DLD1 (cell line): ENCODE data around the gene SF3B4.

Source experiments
- in situ Hi-C: cut with HindIII; loops from 2 replicates; pipeline ENCODE4 v1.10.0; 2017; ENCODE audit warnings: low sequenced_read_pairs

SF3B4 gene

GRCh38 chr1:149934356-149934755, 6.8 kb upstream of the SF3B4 start:
- in situ Hi-C loops, result no loop called here

- in situ Hi-C loops, result no loop called here
Measured at GRCh38 chr1:149933208-149933607, 5.6 kb upstream of the SF3B4 start.

GRCh38 chr1:149932474-149932873, 4.9 kb upstream of the SF3B4 start:
- in situ Hi-C loops, result no loop called here

- in situ Hi-C loops, result no loop called here
Measured at GRCh38 chr1:149931212-149931790, 3.7 kb upstream of the SF3B4 start.

GRCh38 chr1:149929856-149930255, 2.3 kb upstream of the SF3B4 start:
- in situ Hi-C loops, result no loop called here

GRCh38 chr1:149928401-149928724, 760 bp upstream of the SF3B4 start:
- in situ Hi-C loops, result no loop called here

- in situ Hi-C loops, result no loop called here
Measured at GRCh38 chr1:149927056-149927562, 494 bp downstream of the SF3B4 start.

- in situ Hi-C loops, result no loop called here
Measured at GRCh38 chr1:149926296-149926695, 1.3 kb downstream of the SF3B4 start.

- in situ Hi-C loops, result no loop called here
Measured at GRCh38 chr1:149925751-149926150, 1.9 kb downstream of the SF3B4 start.

- in situ Hi-C loops, result no loop called here
Measured at GRCh38 chr1:149925345-149925744, 2.3 kb downstream of the SF3B4 start.

- in situ Hi-C loops, result no loop called here
Measured at GRCh38 chr1:149923626-149924025, 4.0 kb downstream of the SF3B4 start.

- in situ Hi-C loops, result no loop called here
Measured at GRCh38 chr1:149917571-149918144, 9.9 kb downstream of the SF3B4 start, which contains the start of gene SV2A. Gene SV2A, minus strand, starts transcription at chr1:149917844. Its CDS starts 4,004 bp downstream, at chr1:149913840.

- in situ Hi-C loops, result no loop called here
Measured at GRCh38 chr1:149916898-149917252, 10.7 kb downstream of the SF3B4 start.

GRCh38 chr1:149916193-149916897, 11.3 kb downstream of the SF3B4 start:
- in situ Hi-C loops, result no loop called here

GRCh38 chr1:149915429-149916192, 12.0 kb downstream of the SF3B4 start:
- in situ Hi-C loops, result no loop called here

- in situ Hi-C loops, result no loop called here
Measured at GRCh38 chr1:149914545-149914944, 13.1 kb downstream of the SF3B4 start.

GRCh38 chr1:149906570-149907075, 21.0 kb downstream of the SF3B4 start:
- in situ Hi-C loops, result no loop called here

- in situ Hi-C loops, result no loop called here
Measured at GRCh38 chr1:149903836-149904491, 23.6 kb downstream of the SF3B4 start.

GRCh38 chr1:149899460-149900284, 27.9 kb downstream of the SF3B4 start, which contains the start of gene BOLA1:
Gene BOLA1, plus strand, starts transcription at chr1:149899568. Its CDS starts 492 bp downstream, at chr1:149900060.
- in situ Hi-C loops, result no loop called here

GRCh38 chr1:149896575-149896974, 31.0 kb downstream of the SF3B4 start:
- in situ Hi-C loops, result no loop called here
